HepG2 (cell line): ENCODE measurements around the gene ZNF445. TPM values are rescaled to one million over a fixed set of nuclear protein-coding genes. Genes with fewer than 3 reads are reported as not detected.

Experiments used
- ATAC-seq: fragments of 200-7000 bp; cut with Tn5 transposase; 3 replicates; pipeline ENCODE4 v1.9.1; 2020; ENCODE audit warnings: mild to moderate bottlenecking, moderate library complexity
- BruUV-seq: library from RNA; stranded (reverse); fragments of 400-500 nt; replicated peaks from 2 replicates; lab custom pipeline; 2021; lab: Mats Ljungman, UMichigan
- CTCF ChIA-PET: fragments of 300-600 bp; formaldehyde crosslinking; extraction: SDS; loops from one replicate; lab custom pipeline; 2021; ENCODE audit warnings: low total read pairs, inconsistent platforms, low intra/inter-chr PET ratio; lab: Yijun Ruan, JAX
- POLR2A ChIA-PET: fragments of 350-600 bp; sonication (Branson Sonifier 250); formaldehyde crosslinking; loops from one replicate; lab custom pipeline; 2020; ENCODE audit warnings: antibody characterized with exemption, inconsistent platforms; lab: Yijun Ruan, JAX
- DNase-seq: peaks from one replicate; pipeline ENCODE4 v3.0.0-alpha.2; 2015; ENCODE audit warnings: low spot score
- FAIRE-seq: peaks from 3 replicates; lab custom pipeline; 2011; peaks lifted over from hg19 to GRCh38; lab: Jason Lieb, UNC
- H2AFZ ChIP-seq: one replicate; pipeline ENCODE4 v1.6.1; 2011; ENCODE audit warnings: low read length, inconsistent platforms
- H3K27ac ChIP-seq: fragments of 300-600 bp; 3 replicates; pipeline ENCODE4 v1.8.0; 2011; ENCODE audit warnings: mixed run types, mild to moderate bottlenecking, mixed read lengths, low read length, inconsistent platforms; ENCODE audit not compliant: insufficient read depth; ENCODE audit errors: extremely low read length
- H3K27me3 ChIP-seq, 2 experiments: fragments of 200-600 bp in 1 of 2; 2 replicates in 1 of 2; 3 replicates in 1 of 2; pipeline versions ENCODE4 v1.6.0 to v1.8.0; 2011; ENCODE audit warnings: low read length in 2 of 2, mild to moderate bottlenecking in 2 of 2, moderate library complexity in 2 of 2, inconsistent platforms in 1 of 2; ENCODE audit not compliant: insufficient read depth in 2 of 2, control insufficient read depth in 1 of 2
- H3K36me3 ChIP-seq, 2 experiments: fragments of 200-600 bp in 1 of 2; replicated peaks in 1 of 2; 2 replicates in 1 of 2; 3 replicates in 1 of 2; pipeline versions ENCODE4 v1.5.1 to v1.8.0; 2011; ENCODE audit warnings: low read length in 2 of 2, inconsistent platforms in 1 of 2; ENCODE audit not compliant: insufficient read depth in 2 of 2, control insufficient read depth in 1 of 2
- H3K4me1 ChIP-seq: 2 replicates; pipeline ENCODE4 v1.5.1; 2012; ENCODE audit warnings: low read length, inconsistent platforms; ENCODE audit not compliant: insufficient read depth
- H3K4me2 ChIP-seq: 2 replicates; pipeline ENCODE4 v1.6.0; 2011; ENCODE audit warnings: low read depth, low read length, inconsistent platforms
- H3K4me3 ChIP-seq, 3 experiments: fragments of 200-600 bp in 1 of 3; sonication (generic), shearing (Covaris generic) in 1 of 3; replicated peaks in 1 of 3; 2 replicates each; pipeline ENCODE4 v1.5.1; 2011 to 2016; ENCODE audit warnings: low read length in 3 of 3, inconsistent platforms in 2 of 3, low read depth in 2 of 3, mild to moderate bottlenecking in 2 of 3, control low read depth in 1 of 3, mixed read lengths in 1 of 3; ENCODE audit not compliant: insufficient read depth in 1 of 3
- H3K79me2 ChIP-seq: one replicate; pipeline ENCODE4 v1.6.1; 2011; ENCODE audit warnings: low read length, inconsistent platforms; ENCODE audit not compliant: insufficient read depth
- H3K9ac ChIP-seq: 2 replicates; pipeline ENCODE4 v1.6.0; 2011; ENCODE audit warnings: mild to moderate bottlenecking, low read depth, low read length, inconsistent platforms; ENCODE audit not compliant: insufficient read depth
- H3K9me3 ChIP-seq: 2 replicates; pipeline ENCODE4 v1.5.1; 2012; ENCODE audit warnings: mild to moderate bottlenecking, low read length
- H4K20me1 ChIP-seq: 2 replicates; pipeline ENCODE4 v1.6.0; 2011; ENCODE audit warnings: inconsistent platforms, mild to moderate bottlenecking, low read length, moderate library complexity; ENCODE audit not compliant: insufficient read depth
- ADNP ChIP-seq: sonication (generic); formaldehyde crosslinking; IDR thresholded peaks from 2 replicates; pipeline ENCODE4 v1.4.0; 2020; ENCODE audit warnings: missing genetic modification reagents
- HHEX ChIP-seq: IDR thresholded peaks from 2 replicates; pipeline ENCODE4 v1.6.1; 2016; ENCODE audit warnings: control low read depth
- HNF1A ChIP-seq, 2 experiments: sonication (generic) in 1 of 2; formaldehyde crosslinking in 1 of 2; IDR thresholded peaks; 2 replicates each; pipeline versions ENCODE4 v1.4.0 to v1.6.1; 2016 to 2020; ENCODE audit warnings: borderline replicate concordance in 1 of 2, low read depth in 1 of 2, mild to moderate bottlenecking in 1 of 2, missing genetic modification reagents in 1 of 2
- KAT2B ChIP-seq: fragments of 150-350 bp; IDR thresholded peaks from 2 replicates; pipeline ENCODE4 v1.6.1; 2014; ENCODE audit warnings: low read depth, low read length, borderline replicate concordance
- NR2F1 ChIP-seq, 2 experiments: fragments of 450-650 bp in 1 of 2; formaldehyde crosslinking in 1 of 2; IDR thresholded peaks; 2 replicates each; pipeline versions ENCODE4 v1.5.0 to v1.6.1; 2016 to 2020; ENCODE audit warnings: mild to moderate bottlenecking in 1 of 2, missing compliant biosample characterization in 1 of 2, missing genetic modification reagents in 1 of 2, moderate library complexity in 1 of 2
- PCBP1 ChIP-seq: fragments of 200-400 bp; formaldehyde crosslinking; IDR thresholded peaks from 2 replicates; pipeline ENCODE4 v1.6.1; 2017; ENCODE audit warnings: mild to moderate bottlenecking, low read depth, low read length, borderline replicate concordance
- SIX4 ChIP-seq: sonication (generic); formaldehyde crosslinking; IDR thresholded peaks from 2 replicates; pipeline ENCODE4 v1.4.0; 2020; ENCODE audit warnings: missing genetic modification reagents
- ZKSCAN5 ChIP-seq: sonication (generic); formaldehyde crosslinking; IDR thresholded peaks from 2 replicates; pipeline ENCODE4 v1.5.1; 2020; ENCODE audit warnings: mild to moderate bottlenecking, missing genetic modification reagents
- ZNF235 ChIP-seq: sonication (generic); formaldehyde crosslinking; IDR thresholded peaks from 2 replicates; pipeline ENCODE4 v1.8.1; 2023; ENCODE audit warnings: mild to moderate bottlenecking, missing genetic modification reagents, borderline replicate concordance
- ZNF687 ChIP-seq: sonication (generic); formaldehyde crosslinking; IDR thresholded peaks from 2 replicates; pipeline ENCODE4 v1.5.1; 2020; ENCODE audit warnings: mild to moderate bottlenecking, missing genetic modification reagents, moderate library complexity
- WGBS: methylation state at CpG from one replicate; pipeline ENCODE4 v1.1.6; 2017; ENCODE audit warnings: low lambda C conversion rate; 5-methylcytosine and 5-hydroxymethylcytosine counted together
- in situ Hi-C: cut with HindIII; loops from 2 replicates; pipeline ENCODE4 v1.10.0; 2017; ENCODE audit warnings: low pct_unique_long_range_greater_than_20kb; ENCODE audit not compliant: extremely low pct_ligation_motif_present
- intact Hi-C: fragments of 100-400 bp; cut with micrococcal nuclease; formaldehyde crosslinking; loops from one replicate; pipeline ENCODE4 v1.10.0; 2022; ENCODE audit not compliant: unreplicated experiment
- polyA plus RNA-seq, 8 experiments: library from polyadenylated mRNA; depleted of rRNA in 3 of 8; stranded (reverse) in 7 of 8; unstranded in 1 of 8; fragments of >200 nt; fragmentation: Illumina TruSeq in 4 of 8; extraction: Trizol in 4 of 8; gene quantifications; 2 replicates each; pipeline versions ENCODE4 v1.2.1 to v1.2.3, GENCODE V29; 2011 to 2016; ENCODE audit warnings: low read depth in 4 of 8, missing spikeins in 1 of 8, mixed read lengths in 1 of 8; ENCODE audit not compliant: insufficient read depth in 1 of 8
- total RNA-seq, 5 experiments: library from RNA; depleted of rRNA; stranded (reverse); fragments of >200 nt; fragmentation: Illumina TruSeq; extraction: Trizol; gene quantifications; 2 replicates each; pipeline ENCODE4 v1.2.3, GENCODE V29; 2016; ENCODE audit warnings: low read depth in 1 of 5

ZNF445 gene
- total and polyA plus RNA-seq, 2 of the 13 experiments (the other 11 are each of a cell fraction or from before 2014, with no cell fraction given), result 4.4 to 10.3 TPM

- TF ChIP-seq ZNF687 (CRISPR knock-in tag) (no peak), PCBP1 (no peak), ZNF235 (no peak)
Measured at GRCh38 chr3:44402548-44402947, 74.9 kb downstream of the ZNF445 start (continued).

GRCh38 chr3:44400771-44401170, 76.7 kb downstream of the ZNF445 start:
- no peak overlapping the region for H3K4me2 ChIP-seq
- BruUV-seq, result no TSS peak
- no peak overlapping the region for H2AFZ ChIP-seq
- no peak overlapping the region for H3K9ac ChIP-seq
- ChIA-PET CTCF (no interaction called here), POLR2A (interaction anchor here (1.8 kb wide), 1 partner anchor 62 kb away, joined by 10 read pairs; the partner anchor contains the start of gene TCAIM)
- H3K27me3 ChIP-seq, result no peaks in the 10 kb centered on the region
- peaks cover 23% of the 10 kb centered on the region for H3K4me1 ChIP-seq
- no peaks in the 10 kb centered on the region for H4K20me1 ChIP-seq
- WGBS, result 14% methylated on average over 2 of the region's 2 CpGs
- FAIRE-seq, result peak; percentile 50
- no peaks in the 10 kb centered on the region for H3K79me2 ChIP-seq
- no peaks in the 10 kb centered on the region for H3K9me3 ChIP-seq
- intact Hi-C loops, result no loop called here
- peak; percentile 64 for ATAC-seq
- H3K4me3 ChIP-seq, result no peak overlapping the region
- no peak overlapping the region for H3K27ac ChIP-seq
- in situ Hi-C loops, result no loop called here
- H3K36me3 ChIP-seq, result peaks cover 0 to 1% of the 10 kb centered on the region in 2 experiments; a peak in 1 of 5 replicates
- peak; percentile 12 for DNase-seq
- TF ChIP-seq SIX4 (CRISPR knock-in tag) (no peak), HNF1A (IDR thresholded peaks at IDR 0.05; ENCODE audit: low read depth) (no peak), HNF1A (CRISPR knock-in tag; IDR thresholded peaks at IDR 0.05; ENCODE audit: borderline replicate concordance) (no peak), NR2F1 (CRISPR knock-in tag; IDR thresholded peaks at IDR 0.05) (peak in 1 of 2 experiments; percentile 28; a peak in 1 of 4 replicates), HHEX (no peak), KAT2B (no peak), ADNP (CRISPR knock-in tag) (no peak), ZKSCAN5 (no peak)
